Measurements from ENCODE around the gene SIK3.

The SIK3 gene

DNA sequence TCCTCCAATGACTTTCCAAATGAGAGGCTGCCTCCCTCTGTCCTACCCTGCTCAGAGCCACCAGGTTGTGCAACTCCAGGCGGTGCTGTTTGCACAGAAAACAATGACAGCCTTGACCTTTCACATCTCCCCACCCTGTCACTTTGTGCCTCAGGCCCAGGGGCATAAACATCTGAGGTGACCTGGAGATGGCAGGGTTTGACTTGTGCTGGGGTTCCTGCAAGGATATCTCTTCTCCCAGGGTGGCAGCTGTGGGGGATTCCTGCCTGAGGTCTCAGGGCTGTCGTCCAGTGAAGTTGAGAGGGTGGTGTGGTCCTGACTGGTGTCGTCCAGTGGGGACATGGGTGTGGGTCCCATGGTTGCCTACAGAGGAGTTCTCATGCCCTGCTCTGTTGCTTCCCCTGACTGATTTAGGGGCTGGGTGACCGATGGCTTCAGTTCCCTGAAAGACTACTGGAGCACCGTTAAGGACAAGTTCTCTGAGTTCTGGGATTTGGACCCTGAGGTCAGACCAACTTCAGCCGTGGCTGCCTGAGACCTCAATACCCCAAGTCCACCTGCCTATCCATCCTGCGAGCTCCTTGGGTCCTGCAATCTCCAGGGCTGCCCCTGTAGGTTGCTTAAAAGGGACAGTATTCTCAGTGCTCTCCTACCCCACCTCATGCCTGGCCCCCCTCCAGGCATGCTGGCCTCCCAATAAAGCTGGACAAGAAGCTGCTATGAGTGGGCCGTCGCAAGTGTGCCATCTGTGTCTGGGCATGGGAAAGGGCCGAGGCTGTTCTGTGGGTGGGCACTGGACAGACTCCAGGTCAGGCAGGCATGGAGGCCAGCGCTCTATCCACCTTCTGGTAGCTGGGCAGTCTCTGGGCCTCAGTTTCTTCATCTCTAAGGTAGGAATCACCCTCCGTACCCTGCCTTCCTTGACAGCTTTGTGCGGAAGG, 265.6 kb downstream of the SIK3 start:
- Histone ChIP-seq H3K4me2 (ENCODE audit: insufficient read depth, low read length) (no peak overlapping the region), H3K4me1 (ENCODE audit: insufficient read depth, low read length) (peaks cover 21% of the 10 kb centered on the region), H2AFZ (ENCODE audit: low read depth, low read length) (no peak overlapping the region), H3K27ac (ENCODE audit: low read length) (no peak overlapping the region), H3K27me3 (ENCODE audit: insufficient read depth, low read length, poor library complexity) (no peaks in the 10 kb centered on the region), H3K4me3 (ENCODE audit: low read depth in 1 of 2, low read length in 2 of 2) (no peak overlapping the region), H4K20me1 (ENCODE audit: insufficient read depth, low read length) (no peaks in the 10 kb centered on the region), H3K9me3 (ENCODE audit: insufficient read depth, low read length, severe bottlenecking) (no peaks in the 10 kb centered on the region), H3K36me3 (ENCODE audit: insufficient read depth, low read length) (no peaks in the 10 kb centered on the region), H3K79me2 (ENCODE audit: insufficient read depth, low read length) (no peaks in the 10 kb centered on the region), H3K9ac (ENCODE audit: low read depth, low read length) (no peak overlapping the region)
- ATAC-seq (ENCODE audit: insufficient read depth, low read depth) (no peak), DNase-seq (no peak)
- TF ChIP-seq, protein P1, sequence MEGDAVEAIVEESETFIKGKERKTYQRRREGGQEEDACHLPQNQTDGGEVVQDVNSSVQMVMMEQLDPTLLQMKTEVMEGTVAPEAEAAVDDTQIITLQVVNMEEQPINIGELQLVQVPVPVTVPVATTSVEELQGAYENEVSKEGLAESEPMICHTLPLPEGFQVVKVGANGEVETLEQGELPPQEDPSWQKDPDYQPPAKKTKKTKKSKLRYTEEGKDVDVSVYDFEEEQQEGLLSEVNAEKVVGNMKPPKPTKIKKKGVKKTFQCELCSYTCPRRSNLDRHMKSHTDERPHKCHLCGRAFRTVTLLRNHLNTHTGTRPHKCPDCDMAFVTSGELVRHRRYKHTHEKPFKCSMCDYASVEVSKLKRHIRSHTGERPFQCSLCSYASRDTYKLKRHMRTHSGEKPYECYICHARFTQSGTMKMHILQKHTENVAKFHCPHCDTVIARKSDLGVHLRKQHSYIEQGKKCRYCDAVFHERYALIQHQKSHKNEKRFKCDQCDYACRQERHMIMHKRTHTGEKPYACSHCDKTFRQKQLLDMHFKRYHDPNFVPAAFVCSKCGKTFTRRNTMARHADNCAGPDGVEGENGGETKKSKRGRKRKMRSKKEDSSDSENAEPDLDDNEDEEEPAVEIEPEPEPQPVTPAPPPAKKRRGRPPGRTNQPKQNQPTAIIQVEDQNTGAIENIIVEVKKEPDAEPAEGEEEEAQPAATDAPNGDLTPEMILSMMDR (IDR thresholded peaks at IDR 0.05; ENCODE audit: borderline replicate concordance, extremely low read depth, low read length, poor library complexity, severe bottlenecking), result peak; percentile 19
- no peak for TF ChIP-seq EZH2 (IDR thresholded peaks at IDR 0.05; ENCODE audit: borderline replicate concordance, low read depth, low read length, severe bottlenecking)

DNA sequence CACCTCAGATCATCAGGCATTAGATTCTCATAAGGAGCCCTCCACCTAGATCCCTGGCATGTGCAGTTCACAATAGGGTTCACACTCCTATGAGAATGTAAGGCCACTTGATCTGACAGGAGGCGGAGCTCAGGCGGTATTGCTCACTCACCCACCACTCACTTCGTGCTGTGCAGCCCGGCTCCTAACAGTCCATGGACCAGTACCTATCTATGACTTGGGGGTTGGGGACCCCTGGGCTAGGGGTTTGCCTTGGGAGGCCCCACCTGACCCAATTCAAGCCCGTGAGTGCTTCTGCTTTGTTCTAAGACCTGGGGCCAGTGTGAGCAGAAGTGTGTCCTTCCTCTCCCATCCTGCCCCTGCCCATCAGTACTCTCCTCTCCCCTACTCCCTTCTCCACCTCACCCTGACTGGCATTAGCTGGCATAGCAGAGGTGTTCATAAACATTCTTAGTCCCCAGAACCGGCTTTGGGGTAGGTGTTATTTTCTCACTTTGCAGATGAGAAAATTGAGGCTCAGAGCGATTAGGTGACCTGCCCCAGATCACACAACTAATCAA, 266.4 kb downstream of the SIK3 start:
- Histone ChIP-seq H3K79me2 (ENCODE audit: insufficient read depth, low read length) (no peaks in the 10 kb centered on the region), H2AFZ (ENCODE audit: low read depth, low read length) (no peak overlapping the region), H3K27ac (ENCODE audit: low read length) (no peak overlapping the region), H3K4me2 (ENCODE audit: insufficient read depth, low read length) (no peak overlapping the region), H3K9ac (ENCODE audit: low read depth, low read length) (no peak overlapping the region), H3K4me1 (ENCODE audit: insufficient read depth, low read length) (peaks cover 21% of the 10 kb centered on the region), H3K27me3 (ENCODE audit: insufficient read depth, low read length, poor library complexity) (no peaks in the 10 kb centered on the region), H3K9me3 (ENCODE audit: insufficient read depth, low read length, severe bottlenecking) (no peaks in the 10 kb centered on the region), H4K20me1 (ENCODE audit: insufficient read depth, low read length) (no peaks in the 10 kb centered on the region), H3K36me3 (ENCODE audit: insufficient read depth, low read length) (no peaks in the 10 kb centered on the region), H3K4me3 (ENCODE audit: low read depth in 1 of 2, low read length in 2 of 2) (no peak overlapping the region)
- ATAC-seq (ENCODE audit: insufficient read depth, low read depth) (no peak), DNase-seq (no peak)
- no peak for TF ChIP-seq EZH2 (IDR thresholded peaks at IDR 0.05; ENCODE audit: borderline replicate concordance, low read depth, low read length, severe bottlenecking)
- TF ChIP-seq, protein P1 (IDR thresholded peaks at IDR 0.05; ENCODE audit: borderline replicate concordance, extremely low read depth, low read length, poor library complexity, severe bottlenecking), result no peak

GRCh38 chr11:116830184-116830912, 267.9 kb downstream of the SIK3 start:
- H3K9me3 ChIP-seq (ENCODE audit: insufficient read depth, low read length, severe bottlenecking), result no peaks in the 10 kb centered on the region

More at GRCh38 chr11:116830184-116830912, 267.9 kb downstream of the SIK3 start:
- Histone ChIP-seq H3K4me2 (ENCODE audit: insufficient read depth, low read length) (no peak overlapping the region), H3K27me3 (ENCODE audit: insufficient read depth, low read length, poor library complexity) (no peaks in the 10 kb centered on the region), H3K4me3 (ENCODE audit: low read depth in 1 of 2, low read length in 2 of 2) (no peak overlapping the region), H3K27ac (ENCODE audit: low read length) (no peak overlapping the region), H2AFZ (ENCODE audit: low read depth, low read length) (no peak overlapping the region), H3K4me1 (ENCODE audit: insufficient read depth, low read length) (peaks cover 7% of the 10 kb centered on the region), H3K36me3 (ENCODE audit: insufficient read depth, low read length) (no peaks in the 10 kb centered on the region), H3K9ac (ENCODE audit: low read depth, low read length) (no peak overlapping the region), H3K79me2 (ENCODE audit: insufficient read depth, low read length) (no peaks in the 10 kb centered on the region), H4K20me1 (ENCODE audit: insufficient read depth, low read length) (no peaks in the 10 kb centered on the region)
- TF ChIP-seq, protein P1 (IDR thresholded peaks at IDR 0.05; ENCODE audit: borderline replicate concordance, extremely low read depth, low read length, poor library complexity, severe bottlenecking), result no peak
- no peak for TF ChIP-seq EZH2 (IDR thresholded peaks at IDR 0.05; ENCODE audit: borderline replicate concordance, low read depth, low read length, severe bottlenecking)
- no peak for DNase-seq
- no peak for ATAC-seq (ENCODE audit: insufficient read depth, low read depth)
